A549 (cell line): ENCODE data around the gene RAI14.

Experiments
- CBX2 ChIP-seq: fragments of 200-600 bp; sonication (generic); IDR thresholded peaks from 2 replicates; pipeline ENCODE4 v1.6.1; 2016; ENCODE audit warnings: low read depth, mild to moderate bottlenecking, borderline replicate concordance
- JUNB ChIP-seq: fragments of >200 bp; sonication (Bioruptor Twin); formaldehyde crosslinking; IDR thresholded peaks from 2 replicates; pipeline ENCODE4 v1.6.1; 2016
- MAZ ChIP-seq: fragments of 150-350 bp; IDR thresholded peaks from 2 replicates; pipeline ENCODE4 v1.6.1; 2014; ENCODE audit warnings: antibody characterized with exemption, low read depth, low read length, borderline replicate concordance
- NR3C1 ChIP-seq: fragments of >200 bp; sonication (Bioruptor Twin); formaldehyde crosslinking; IDR thresholded peaks from 3 replicates; pipeline ENCODE4 v1.6.1; 2017
- POLR2A ChIP-seq: IDR thresholded peaks from 2 replicates; pipeline ENCODE4 v1.6.1; 2012; ENCODE audit warnings: mild to moderate bottlenecking, low read length
- RFX5 ChIP-seq: fragments of 450-650 bp; IDR thresholded peaks from 2 replicates; pipeline ENCODE4 v1.7.1; 2014; ENCODE audit warnings: antibody characterized with exemption, mild to moderate bottlenecking, moderate library complexity
- TF ChIP-seq, protein P1 (sequence below): fragments of >200 bp; sonication (Bioruptor Twin); formaldehyde crosslinking; IDR thresholded peaks from 3 replicates; pipeline ENCODE4 v1.5.1; 2016
- TF ChIP-seq, protein P2 (sequence below): fragments of 450-650 bp; IDR thresholded peaks from 2 replicates; pipeline ENCODE4 v1.6.1; 2014; ENCODE audit warnings: antibody characterized with exemption

DNA sequence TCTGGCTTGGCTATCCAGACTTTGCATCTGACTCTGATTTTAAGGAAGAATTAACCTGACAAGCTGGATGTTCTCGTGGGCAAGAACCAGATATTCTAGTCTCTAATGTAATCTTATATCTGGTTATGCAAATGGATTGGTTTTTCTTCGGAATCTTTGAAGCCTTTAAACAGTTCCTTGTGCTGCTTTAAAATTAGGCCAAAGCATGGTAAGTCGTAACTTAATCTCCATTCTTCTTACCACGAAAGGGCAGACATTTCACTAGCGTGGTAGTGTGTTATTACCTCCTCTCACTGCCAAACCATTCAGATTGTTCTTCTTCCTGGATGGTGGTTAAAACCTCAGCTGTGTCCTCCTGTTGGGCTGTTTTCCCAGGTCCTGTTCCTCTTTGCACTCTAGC lies 148.8 kb downstream of the RAI14 start:
- no peak for TF ChIP-seq MAZ
- no peak for TF ChIP-seq CBX2
- TF ChIP-seq, protein P1, sequence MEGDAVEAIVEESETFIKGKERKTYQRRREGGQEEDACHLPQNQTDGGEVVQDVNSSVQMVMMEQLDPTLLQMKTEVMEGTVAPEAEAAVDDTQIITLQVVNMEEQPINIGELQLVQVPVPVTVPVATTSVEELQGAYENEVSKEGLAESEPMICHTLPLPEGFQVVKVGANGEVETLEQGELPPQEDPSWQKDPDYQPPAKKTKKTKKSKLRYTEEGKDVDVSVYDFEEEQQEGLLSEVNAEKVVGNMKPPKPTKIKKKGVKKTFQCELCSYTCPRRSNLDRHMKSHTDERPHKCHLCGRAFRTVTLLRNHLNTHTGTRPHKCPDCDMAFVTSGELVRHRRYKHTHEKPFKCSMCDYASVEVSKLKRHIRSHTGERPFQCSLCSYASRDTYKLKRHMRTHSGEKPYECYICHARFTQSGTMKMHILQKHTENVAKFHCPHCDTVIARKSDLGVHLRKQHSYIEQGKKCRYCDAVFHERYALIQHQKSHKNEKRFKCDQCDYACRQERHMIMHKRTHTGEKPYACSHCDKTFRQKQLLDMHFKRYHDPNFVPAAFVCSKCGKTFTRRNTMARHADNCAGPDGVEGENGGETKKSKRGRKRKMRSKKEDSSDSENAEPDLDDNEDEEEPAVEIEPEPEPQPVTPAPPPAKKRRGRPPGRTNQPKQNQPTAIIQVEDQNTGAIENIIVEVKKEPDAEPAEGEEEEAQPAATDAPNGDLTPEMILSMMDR = no peak
- TF ChIP-seq, protein P2, sequence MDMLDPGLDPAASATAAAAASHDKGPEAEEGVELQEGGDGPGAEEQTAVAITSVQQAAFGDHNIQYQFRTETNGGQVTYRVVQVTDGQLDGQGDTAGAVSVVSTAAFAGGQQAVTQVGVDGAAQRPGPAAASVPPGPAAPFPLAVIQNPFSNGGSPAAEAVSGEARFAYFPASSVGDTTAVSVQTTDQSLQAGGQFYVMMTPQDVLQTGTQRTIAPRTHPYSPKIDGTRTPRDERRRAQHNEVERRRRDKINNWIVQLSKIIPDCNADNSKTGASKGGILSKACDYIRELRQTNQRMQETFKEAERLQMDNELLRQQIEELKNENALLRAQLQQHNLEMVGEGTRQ = no peak
- no peak for TF ChIP-seq POLR2A
- TF ChIP-seq RFX5 = no peak
- no peak for TF ChIP-seq JUNB
- no peak for TF ChIP-seq NR3C1
